K562 (cell line): ENCODE data around the gene ZMYND8. TPM values are rescaled to one million over a fixed set of nuclear protein-coding genes. Genes with fewer than 3 reads are reported as not detected.

Source experiments
- ATAC-seq: fragments of 200-7000 bp; cut with Tn5 transposase; 3 replicates; pipeline ENCODE4 v1.9.1; 2020; ENCODE audit warnings: moderate library complexity
- BruUV-seq: library from RNA; stranded (reverse); fragments of 400-500 nt; replicated peaks from 2 replicates; lab custom pipeline; 2021; lab: Mats Ljungman, UMichigan
- CTCF ChIA-PET: fragments of 300-600 bp; formaldehyde crosslinking; extraction: SDS; loops from one replicate; lab custom pipeline; 2021; ENCODE audit warnings: low intra/inter-chr PET ratio; lab: Yijun Ruan, JAX
- POLR2A ChIA-PET: fragments of 300-600, 350-650 bp; sonication (Branson Sonifier 250); formaldehyde crosslinking; extraction: SDS; loops from one replicate; lab custom pipeline; 2021; ENCODE audit warnings: antibody characterized with exemption, inconsistent platforms; lab: Yijun Ruan, JAX
- DNase-seq, 4 experiments: peaks; one replicate each; pipeline versions ENCODE4 v3.0.0 to v3.0.0-alpha.2; 2011 to 2018; ENCODE audit warnings: low spot score in 3 of 4, mixed read lengths in 3 of 4; ENCODE audit errors: extremely low read depth in 1 of 4
- FAIRE-seq: peaks from 2 replicates; lab custom pipeline; 2011; peaks lifted over from hg19 to GRCh38; lab: Jason Lieb, UNC
- H2AFZ ChIP-seq: 2 replicates; pipeline ENCODE4 v1.6.0; 2011; ENCODE audit warnings: low read depth, low read length, control low read depth, inconsistent platforms
- H3K27ac ChIP-seq: fragments of 200-600 bp; 3 replicates; pipeline ENCODE4 v1.8.0; 2011; ENCODE audit warnings: low read depth, mild to moderate bottlenecking, control low read depth, inconsistent platforms, low read length, moderate library complexity, mixed read lengths; ENCODE audit errors: extremely low read depth
- H3K27me3 ChIP-seq, 2 experiments: fragments of 300-600 bp in 1 of 2; 2 replicates in 1 of 2; 3 replicates in 1 of 2; pipeline versions ENCODE4 v1.6.0 to v1.8.0; 2011; ENCODE audit warnings: inconsistent platforms in 2 of 2, low read length in 2 of 2, mild to moderate bottlenecking in 1 of 2, mixed read lengths in 1 of 2, moderate library complexity in 1 of 2; ENCODE audit not compliant: control insufficient read depth in 2 of 2, insufficient read depth in 2 of 2
- H3K36me3 ChIP-seq: fragments of 300-600 bp; 3 replicates; pipeline ENCODE4 v1.8.0; 2011; ENCODE audit warnings: mild to moderate bottlenecking, low read length, inconsistent platforms; ENCODE audit not compliant: control insufficient read depth, insufficient read depth
- H3K4me1 ChIP-seq, 2 experiments: fragments of 200-600 bp in 1 of 2; replicated peaks in 1 of 2; 2 replicates in 1 of 2; 3 replicates in 1 of 2; pipeline versions ENCODE4 v1.5.1 to v1.8.0; 2011; ENCODE audit warnings: inconsistent platforms in 2 of 2, low read length in 2 of 2, mild to moderate bottlenecking in 1 of 2, mixed read lengths in 1 of 2, moderate library complexity in 1 of 2; ENCODE audit not compliant: control insufficient read depth in 2 of 2, insufficient read depth in 2 of 2
- H3K4me2 ChIP-seq: 2 replicates; pipeline ENCODE4 v1.6.1; 2011; ENCODE audit warnings: low read length, control low read depth, inconsistent platforms, mixed read lengths; ENCODE audit not compliant: insufficient read depth
- H3K4me3 ChIP-seq: fragments of 200-600 bp; sonication (generic), shearing (Covaris generic); 2 replicates; pipeline ENCODE4 v1.5.1; 2016; ENCODE audit warnings: control low read depth, inconsistent platforms
- H3K79me2 ChIP-seq: fragments of 200-600 bp; 3 replicates; pipeline ENCODE4 v1.8.0; 2011; ENCODE audit warnings: low read length, inconsistent platforms; ENCODE audit not compliant: control insufficient read depth, insufficient read depth
- H3K9ac ChIP-seq, 2 experiments: 2 replicates each; pipeline versions ENCODE4 v1.6.0 to v1.6.1; 2011; ENCODE audit warnings: low read depth in 2 of 2, low read length in 2 of 2, control low read depth in 1 of 2, inconsistent platforms in 1 of 2, mild to moderate bottlenecking in 1 of 2, mixed read lengths in 1 of 2; ENCODE audit not compliant: insufficient read depth in 1 of 2
- H3K9me1 ChIP-seq: one replicate; pipeline ENCODE4 v1.6.0; 2011; ENCODE audit warnings: inconsistent platforms, mild to moderate bottlenecking, low read length, moderate library complexity; ENCODE audit not compliant: control insufficient read depth, insufficient read depth
- H3K9me3 ChIP-seq: replicated peaks from 2 replicates; pipeline ENCODE4 v1.5.1; 2011; ENCODE audit warnings: low read depth, low read length, inconsistent platforms; ENCODE audit not compliant: control insufficient read depth, insufficient read depth
- H4K20me1 ChIP-seq: replicated peaks from 2 replicates; pipeline ENCODE4 v1.6.1; 2011; ENCODE audit warnings: low read length, inconsistent platforms, mixed read lengths; ENCODE audit not compliant: control insufficient read depth, insufficient read depth
- DACH1 ChIP-seq: fragments of 450-650 bp; IDR thresholded peaks from 2 replicates; pipeline ENCODE4 v1.6.1; 2018; ENCODE audit not compliant: partially characterized antibody
- EZH2 ChIP-seq: IDR thresholded peaks from 2 replicates; pipeline ENCODE4 v1.6.1; 2012; ENCODE audit warnings: low read depth, mild to moderate bottlenecking, inconsistent platforms, low read length, borderline replicate concordance
- MCM7 ChIP-seq, 2 experiments: fragments of 450-650 bp; IDR thresholded peaks; 2 replicates each; pipeline ENCODE4 v1.6.1; 2016 to 2018
- TCFL5 ChIP-seq: fragments of 250-450 bp; sonication (Bioruptor Pico); conservative IDR thresholded peaks from 2 replicates; pipeline ENCODE4 v1.6.1; 2021; ENCODE audit warnings: mild to moderate bottlenecking, moderate library complexity, matching md5 sums
- ZBTB11 ChIP-seq, 3 experiments: fragments of 200-800 bp in 1 of 3; fragments of 250-450 bp in 1 of 3; fragments of 450-650 bp in 1 of 3; sonication (Bioruptor Pico) in 1 of 3; sonication (Bioruptor generic) in 1 of 3; formaldehyde crosslinking in 1 of 3; IDR thresholded peaks; 2 replicates each; pipeline versions ENCODE4 v1.6.1 to v1.8.0; 2016 to 2022; ENCODE audit warnings: mild to moderate bottlenecking in 2 of 3, missing genetic modification characterization in 2 of 3, missing compliant biosample characterization in 1 of 3, moderate library complexity in 1 of 3
- ZNF217 ChIP-seq: sonication (generic); formaldehyde crosslinking; IDR thresholded peaks from 2 replicates; pipeline ENCODE4 v1.8.0; 2022; ENCODE audit warnings: mild to moderate bottlenecking, missing genetic modification reagents
- whole genome bisulfite sequencing: fragments of 100-300 bp; shearing (Covaris generic); methylation state at CpG from one replicate; pipeline ENCODE4 v1.1.6; 2016; ENCODE audit warnings: low coverage, mixed read lengths; ENCODE audit not compliant: insufficient coverage; ENCODE audit errors: missing lambda C conversion rate; 5-methylcytosine and 5-hydroxymethylcytosine counted together
- in situ Hi-C: fragments of 300-500 bp; cut with MboI; formaldehyde crosslinking; loops from 4 replicates; pipeline ENCODE4 v1.15.0; 2018; ENCODE audit warnings: inconsistent platforms, mixed read lengths
- intact Hi-C: fragments of 100-400 bp; cut with micrococcal nuclease; formaldehyde crosslinking; loops from 2 replicates; pipeline ENCODE4 v1.14.2; 2022
- polyA plus RNA-seq, 8 experiments: library from polyadenylated mRNA; depleted of rRNA in 4 of 8; stranded (reverse) in 5 of 8; unstranded in 3 of 8; fragments of >200 nt; fragmentation: Nextera tagmentation in 2 of 8; fragmentation: Illumina TruSeq in 1 of 8; extraction: Ambion mirVana in 2 of 8; extraction: Trizol in 1 of 8; gene quantifications; 2 replicates each; pipeline versions ENCODE4 v1.2.1 to v1.2.3, GENCODE V29; 2011 to 2014; ENCODE audit warnings: inconsistent platforms in 1 of 8, missing spikeins in 1 of 8
- total RNA-seq, 7 experiments: library from RNA; depleted of rRNA in 6 of 7; stranded (reverse); fragments of >200 nt in 6 of 7; fragmentation: Illumina TruSeq in 2 of 7; extraction: Trizol in 2 of 7; gene quantifications; 2 replicates each; pipeline versions ENCODE4 v1.2.1 to v1.2.3, GENCODE V29; 2011 to 2021; ENCODE audit warnings: low replicate concordance in 1 of 7
- TF ChIP-seq, protein P1 (sequence below): fragments of 450-650 bp; formaldehyde crosslinking; IDR thresholded peaks from 2 replicates; pipeline ENCODE4 v1.4.0; 2020; ENCODE audit warnings: mild to moderate bottlenecking, mixed read lengths

The ZMYND8 gene
- total and polyA plus RNA-seq, 9 of the 15 experiments (the other 6 are each of a cell fraction or from before 2014, with no cell fraction given): 31.8 to 148 (median 71.9) TPM

GRCh38 chr20:47292581-47292980 is 63.9 kb downstream of the ZMYND8 start:
- Histone ChIP-seq H2AFZ (no peak overlapping the region), H3K4me1 (no peaks in the 10 kb centered on the region; a peak in 1 of 5 replicates), H3K79me2 (peaks cover 87% of the 10 kb centered on the region), H3K4me3 (no peak overlapping the region), H3K9me3 (no peaks in the 10 kb centered on the region), H3K36me3 (peaks cover 97% of the 10 kb centered on the region), H4K20me1 (no peaks in the 10 kb centered on the region), H3K9me1 (no peaks in the 10 kb centered on the region), H3K9ac (no peak overlapping the region), H3K4me2 (no peak overlapping the region), H3K27me3 (no peaks in the 10 kb centered on the region), H3K27ac (no peak overlapping the region)
- DNase-seq (no peak), FAIRE-seq (no peak), ATAC-seq (no peak)
- intact Hi-C loops (no loop called here), in situ Hi-C loops (no loop called here)
- ChIA-PET CTCF (interaction anchor here (1.5 kb wide), 1 partner anchor 92 kb away, joined by 4 read pairs; no protein-coding TSS in a partner anchor), POLR2A (interaction anchor here (1.4 kb wide), 1 partner anchor 91 kb away, joined by 3 read pairs; no protein-coding TSS in a partner anchor)
- 96% methylated on average over 6 of the region's 6 CpGs for WGBS
- no TSS peak for BruUV-seq
- TF ChIP-seq, protein P1, sequence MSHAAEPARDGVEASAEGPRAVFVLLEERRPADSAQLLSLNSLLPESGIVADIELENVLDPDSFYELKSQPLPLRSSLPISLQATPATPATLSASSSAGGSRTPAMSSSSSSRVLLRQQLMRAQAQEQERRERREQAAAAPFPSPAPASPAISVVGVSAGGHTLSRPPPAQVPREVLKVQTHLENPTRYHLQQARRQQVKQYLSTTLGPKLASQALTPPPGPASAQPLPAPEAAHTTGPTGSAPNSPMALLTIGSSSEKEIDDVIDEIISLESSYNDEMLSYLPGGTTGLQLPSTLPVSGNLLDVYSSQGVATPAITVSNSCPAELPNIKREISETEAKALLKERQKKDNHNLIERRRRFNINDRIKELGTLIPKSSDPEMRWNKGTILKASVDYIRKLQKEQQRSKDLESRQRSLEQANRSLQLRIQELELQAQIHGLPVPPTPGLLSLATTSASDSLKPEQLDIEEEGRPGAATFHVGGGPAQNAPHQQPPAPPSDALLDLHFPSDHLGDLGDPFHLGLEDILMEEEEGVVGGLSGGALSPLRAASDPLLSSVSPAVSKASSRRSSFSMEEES: no peak
- TF ChIP-seq MCM7 (IDR thresholded peaks at IDR 0.05) (no peak), EZH2 (no peak), DACH1 (no peak), ZBTB11 (CRISPR knock-in tag; IDR thresholded peaks at IDR 0.05) (peak in 1 of 3 experiments; percentile 84; a peak in 2 of 6 replicates), ZNF217 (CRISPR knock-in tag) (no peak), TCFL5 (CRISPR knock-in tag) (no peak)
